ENCODE measurements around the gene MAN1A1.

DNA sequence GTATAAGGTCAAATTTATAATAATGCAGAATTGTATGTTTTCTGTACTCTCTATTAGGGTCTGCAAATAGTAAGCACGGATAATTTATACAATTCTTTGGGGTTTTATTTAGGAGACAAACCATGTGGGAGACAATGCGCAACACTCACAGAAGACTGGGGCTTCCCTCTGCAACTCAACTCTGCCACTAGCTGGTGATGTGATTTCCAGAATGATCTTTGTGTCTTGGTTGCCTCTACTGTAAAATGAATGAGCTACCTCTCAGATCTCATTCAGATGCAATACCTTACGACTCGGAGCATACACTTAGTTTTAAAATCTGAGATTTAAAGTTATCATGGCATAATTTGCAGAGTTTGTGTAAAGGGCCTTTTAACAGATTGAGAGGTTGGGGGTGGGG lies 6.4 kb downstream of the MAN1A1 start:
- no peak for TF ChIP-seq CTCF (IDR thresholded peaks at IDR 0.05)
- TF ChIP-seq POLR2A (IDR thresholded peaks at IDR 0.05) = no peak
- TF ChIP-seq EP300 (IDR thresholded peaks at IDR 0.05) = no peak
- no peak for TF ChIP-seq POLR2AphosphoS5 (IDR thresholded peaks at IDR 0.05)

Data from suprapubic skin (tissue), 4 donors.